Ishikawa (cell line): ENCODE results near the gene ASB2.

Source experiments
- CEBPB ChIP-seq: IDR thresholded peaks from 2 replicates; pipeline ENCODE4 v1.6.1; 2012
- EGR1 ChIP-seq: IDR thresholded peaks from 2 replicates; pipeline ENCODE4 v1.6.1; 2012
- EP300 ChIP-seq: IDR thresholded peaks from 2 replicates; pipeline ENCODE4 v1.6.1; 2012; ENCODE audit warnings: borderline replicate concordance
- FOXM1 ChIP-seq: IDR thresholded peaks from 2 replicates; pipeline ENCODE4 v1.6.1; 2012; ENCODE audit warnings: low read depth, borderline replicate concordance
- MAX ChIP-seq: IDR thresholded peaks from 2 replicates; pipeline ENCODE4 v1.6.1; 2012
- RAD21 ChIP-seq: IDR thresholded peaks from 2 replicates; pipeline ENCODE4 v1.6.1; 2012; ENCODE audit warnings: low read depth
- TAF1 ChIP-seq: IDR thresholded peaks from 2 replicates; pipeline ENCODE4 v1.6.1; 2012; ENCODE audit warnings: low read depth, mild to moderate bottlenecking
- USF1 ChIP-seq: IDR thresholded peaks from 2 replicates; pipeline ENCODE4 v1.6.1; 2012
- TF ChIP-seq, protein P1 (sequence below): IDR thresholded peaks from 2 replicates; pipeline ENCODE4 v1.6.1; 2012; ENCODE audit warnings: low read depth, mild to moderate bottlenecking

DNA sequence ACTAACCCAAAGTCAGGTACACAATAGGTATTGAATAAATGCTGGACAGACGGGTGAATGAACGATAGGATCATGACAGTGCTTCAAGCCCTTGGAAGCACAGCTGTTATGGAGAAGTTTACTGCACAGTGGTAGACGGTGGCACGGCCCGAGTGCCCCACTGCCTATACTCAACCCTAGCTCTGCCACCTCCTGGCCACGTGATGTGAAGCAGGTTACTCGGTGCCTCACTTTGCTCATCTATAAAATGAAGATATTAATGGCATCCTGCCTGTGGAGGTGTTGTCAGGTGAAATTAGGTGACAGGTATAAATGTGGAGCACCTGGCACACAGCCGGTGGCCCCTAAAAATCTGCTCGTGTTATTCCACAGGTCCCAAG, 5.8 kb downstream of the ASB2 start:
- no peak for TF ChIP-seq TAF1
- TF ChIP-seq RAD21: peak; percentile 77
- TF ChIP-seq, protein P1, sequence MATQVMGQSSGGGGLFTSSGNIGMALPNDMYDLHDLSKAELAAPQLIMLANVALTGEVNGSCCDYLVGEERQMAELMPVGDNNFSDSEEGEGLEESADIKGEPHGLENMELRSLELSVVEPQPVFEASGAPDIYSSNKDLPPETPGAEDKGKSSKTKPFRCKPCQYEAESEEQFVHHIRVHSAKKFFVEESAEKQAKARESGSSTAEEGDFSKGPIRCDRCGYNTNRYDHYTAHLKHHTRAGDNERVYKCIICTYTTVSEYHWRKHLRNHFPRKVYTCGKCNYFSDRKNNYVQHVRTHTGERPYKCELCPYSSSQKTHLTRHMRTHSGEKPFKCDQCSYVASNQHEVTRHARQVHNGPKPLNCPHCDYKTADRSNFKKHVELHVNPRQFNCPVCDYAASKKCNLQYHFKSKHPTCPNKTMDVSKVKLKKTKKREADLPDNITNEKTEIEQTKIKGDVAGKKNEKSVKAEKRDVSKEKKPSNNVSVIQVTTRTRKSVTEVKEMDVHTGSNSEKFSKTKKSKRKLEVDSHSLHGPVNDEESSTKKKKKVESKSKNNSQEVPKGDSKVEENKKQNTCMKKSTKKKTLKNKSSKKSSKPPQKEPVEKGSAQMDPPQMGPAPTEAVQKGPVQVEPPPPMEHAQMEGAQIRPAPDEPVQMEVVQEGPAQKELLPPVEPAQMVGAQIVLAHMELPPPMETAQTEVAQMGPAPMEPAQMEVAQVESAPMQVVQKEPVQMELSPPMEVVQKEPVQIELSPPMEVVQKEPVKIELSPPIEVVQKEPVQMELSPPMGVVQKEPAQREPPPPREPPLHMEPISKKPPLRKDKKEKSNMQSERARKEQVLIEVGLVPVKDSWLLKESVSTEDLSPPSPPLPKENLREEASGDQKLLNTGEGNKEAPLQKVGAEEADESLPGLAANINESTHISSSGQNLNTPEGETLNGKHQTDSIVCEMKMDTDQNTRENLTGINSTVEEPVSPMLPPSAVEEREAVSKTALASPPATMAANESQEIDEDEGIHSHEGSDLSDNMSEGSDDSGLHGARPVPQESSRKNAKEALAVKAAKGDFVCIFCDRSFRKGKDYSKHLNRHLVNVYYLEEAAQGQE: no peak
- TF ChIP-seq EP300: no peak
- TF ChIP-seq MAX: 0 out of 2 replicates have a peak, but pooled peaks have one; percentile 18
- no peak for TF ChIP-seq CEBPB
- no peak for TF ChIP-seq EGR1
- no peak for TF ChIP-seq FOXM1
- peak; percentile 69 for TF ChIP-seq USF1
